CD4-positive, alpha-beta T cell treated with Interleukin-1 beta for 1 hour (primary cell): ENCODE measurements around the gene LOXHD1.

Source experiments
- DNase-seq, 2 donors: peaks; one replicate each; pipeline ENCODE4 v3.0.0-alpha.2; 2020 to 2022

LOXHD1 gene

GRCh38 chr18:46574000-46574742 is 82.8 kb downstream of the LOXHD1 start:
- DNase-seq, result no peak

- no peak for DNase-seq
Measured at GRCh38 chr18:46573156-46573555, 83.9 kb downstream of the LOXHD1 start.

- DNase-seq, result no peak
Measured at GRCh38 chr18:46571756-46572155, 85.3 kb downstream of the LOXHD1 start.

DNA sequence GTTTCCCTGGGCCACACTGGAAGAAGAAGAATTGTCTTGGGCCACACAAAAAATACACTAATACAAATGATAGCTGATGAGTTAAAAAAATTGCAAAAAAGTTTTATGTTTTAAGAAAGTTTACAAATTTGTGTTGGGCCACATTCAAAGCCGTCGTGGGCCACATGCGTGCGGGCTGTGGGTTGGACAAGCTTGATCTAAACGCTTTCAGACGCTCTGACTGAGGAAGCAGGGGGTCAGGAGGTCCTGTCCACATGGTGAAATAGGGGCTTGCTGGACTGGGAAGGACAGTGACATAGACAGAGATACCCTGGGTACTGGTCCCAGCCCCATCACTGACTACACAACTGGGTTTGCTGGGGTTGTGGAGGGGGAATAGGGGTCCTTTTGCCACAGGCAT is 86.4 kb downstream of the LOXHD1 start:
- DNase-seq, result no peak

- DNase-seq, result no peak
Measured at GRCh38 chr18:46570134-46570533, 86.9 kb downstream of the LOXHD1 start.

DNA sequence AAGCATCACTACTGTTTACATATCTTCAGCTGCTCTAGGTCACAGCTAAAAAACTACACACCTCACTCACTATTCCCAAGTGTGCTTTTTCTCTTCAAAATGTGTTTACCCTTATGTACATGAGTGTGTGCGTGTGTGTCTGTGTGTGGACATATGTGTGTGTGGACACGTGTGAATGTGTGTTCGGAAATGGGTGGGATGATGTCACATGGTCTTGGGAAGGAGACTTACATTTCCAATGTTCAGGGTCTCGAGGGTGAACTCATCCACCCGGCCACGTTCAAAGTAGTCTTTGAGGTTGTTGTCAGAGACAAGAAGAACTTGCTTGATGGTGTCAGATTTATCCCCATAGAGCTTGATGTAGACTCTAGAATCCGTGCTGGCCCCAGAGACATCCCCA is 87.8 kb downstream of the LOXHD1 start:
- DNase-seq, result no peak

DNA sequence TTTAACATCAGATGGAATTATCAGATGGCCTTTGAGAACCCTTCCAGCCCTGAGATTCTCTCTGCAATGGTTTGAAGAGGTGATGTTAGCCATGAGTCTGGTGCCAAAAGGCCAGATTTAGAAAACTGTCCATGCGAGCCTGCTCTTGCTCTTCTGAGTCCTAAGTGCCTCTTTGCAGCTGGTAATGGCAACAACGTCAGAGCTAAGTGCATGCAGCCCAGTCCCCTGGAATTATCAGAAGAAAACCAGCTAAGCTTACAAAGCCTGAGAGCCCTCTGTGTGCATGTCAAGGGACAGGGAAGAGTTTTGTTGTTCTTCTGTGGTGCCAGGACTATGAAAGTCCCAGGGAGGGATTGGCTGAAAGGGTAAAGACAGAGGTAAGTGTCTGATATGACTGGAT is 89.8 kb downstream of the LOXHD1 start:
- DNase-seq, result no peak

GRCh38 chr18:46566111-46566510 is 90.9 kb downstream of the LOXHD1 start:
- DNase-seq, result no peak

GRCh38 chr18:46565256-46565655 is 91.8 kb downstream of the LOXHD1 start:
- no peak for DNase-seq

DNA sequence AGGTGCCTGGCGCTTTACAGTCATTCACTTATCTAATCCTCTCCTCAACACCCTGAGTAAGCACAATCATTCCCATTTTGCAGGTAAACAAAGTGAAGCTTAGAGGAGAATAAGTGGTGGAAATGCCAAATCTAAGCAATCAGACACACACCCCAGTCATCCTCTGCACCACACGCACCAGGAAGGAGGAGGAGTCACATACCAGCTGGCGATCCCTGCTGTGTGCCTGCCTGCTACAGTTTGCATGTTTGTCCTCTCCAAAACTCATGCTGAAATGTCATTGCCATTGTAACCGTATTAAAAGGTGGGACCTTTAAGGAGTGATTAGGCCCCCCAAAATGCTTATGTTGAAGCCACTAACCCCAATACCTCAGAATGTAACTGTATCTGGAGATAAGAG is 93.7 kb downstream of the LOXHD1 start:
- no peak for DNase-seq

DNA sequence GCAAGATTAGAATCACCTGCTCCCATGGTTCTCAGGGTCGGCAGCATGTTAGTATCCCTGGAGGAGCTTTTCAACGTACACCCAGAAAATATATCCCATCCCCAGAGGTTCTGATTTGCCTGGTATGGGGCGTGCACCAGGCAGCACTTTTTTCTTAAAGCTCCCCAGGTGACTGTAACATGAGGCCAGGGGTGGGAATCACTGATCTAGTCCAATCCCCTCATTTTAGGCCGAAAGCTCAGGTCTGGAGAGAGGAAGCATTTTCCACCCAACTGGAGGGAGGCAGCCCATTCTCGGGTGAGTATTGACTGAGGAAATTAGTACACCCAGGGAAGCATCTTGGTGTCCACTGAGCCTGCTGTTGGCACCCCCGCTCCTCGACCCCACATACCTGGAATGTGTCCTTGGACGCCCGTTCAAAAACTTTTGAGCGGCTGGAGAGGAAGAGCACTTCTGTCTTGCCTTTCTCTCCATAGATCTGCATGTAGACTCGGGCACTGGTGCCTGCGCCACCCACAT is 94.3 kb downstream of the LOXHD1 start:
- DNase-seq, result no peak

GRCh38 chr18:46560671-46561045 is 96.4 kb downstream of the LOXHD1 start:
- DNase-seq, result no peak

DNA sequence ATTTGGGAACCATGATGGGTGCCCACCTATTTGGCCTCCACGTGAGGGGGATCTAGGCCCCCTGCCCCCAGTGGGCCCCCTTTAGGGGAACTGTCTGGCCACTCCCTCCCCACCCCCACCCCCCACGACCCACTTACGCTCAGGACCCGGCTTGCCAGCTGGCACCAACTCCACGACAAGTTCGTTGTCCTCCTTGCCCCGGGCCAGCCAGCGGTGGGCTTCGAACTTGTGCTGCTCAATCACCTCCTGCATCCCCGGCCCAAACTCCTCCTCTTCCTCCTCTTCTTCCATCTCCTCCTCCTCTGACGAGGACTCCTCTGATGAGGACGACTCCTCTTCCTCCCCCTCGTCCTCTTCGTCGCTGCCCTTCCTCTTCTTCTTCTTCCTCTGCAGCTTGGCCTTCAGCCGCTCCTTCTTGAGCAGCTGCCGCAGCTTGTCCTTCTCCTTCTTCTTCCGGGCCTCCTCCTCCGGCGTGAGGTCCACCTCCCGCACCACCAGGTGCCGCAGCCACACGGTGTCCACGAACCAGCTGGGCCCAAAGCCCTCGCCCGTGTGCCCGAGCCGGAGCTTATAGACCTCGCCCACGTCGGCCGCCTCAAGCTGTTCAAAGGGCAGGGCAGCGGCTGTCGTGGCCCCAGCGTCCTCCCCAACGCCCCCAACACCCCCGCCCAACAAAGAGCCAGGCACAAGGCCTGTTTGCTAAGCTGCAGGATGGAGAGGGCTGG is 96.9 kb downstream of the LOXHD1 start:
- DNase-seq, result no peak

GRCh38 chr18:46559296-46559695 is 97.7 kb downstream of the LOXHD1 start:
- no peak for DNase-seq

- no peak for DNase-seq
Measured at GRCh38 chr18:46556590-46557206, 100.3 kb downstream of the LOXHD1 start.

DNA sequence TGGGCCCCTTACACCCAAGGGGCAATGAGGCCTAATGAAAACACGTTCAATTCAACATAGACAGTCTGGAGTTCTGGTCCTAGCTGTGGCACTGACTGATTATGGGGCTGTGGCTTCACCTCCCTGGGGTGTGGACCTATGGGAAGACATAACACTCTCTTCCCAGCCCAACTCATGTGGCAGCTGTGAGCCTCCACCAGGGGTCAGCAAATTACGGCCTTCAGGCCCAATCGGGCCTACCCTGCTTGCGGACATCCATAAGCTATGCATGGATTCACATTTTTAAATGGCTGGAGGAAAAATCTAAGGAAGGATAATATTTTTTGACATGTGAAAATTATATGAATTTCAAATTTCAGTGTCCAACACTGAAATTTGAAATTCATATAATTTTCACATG is 101.3 kb downstream of the LOXHD1 start:
- peak in 1 of 2 donors; percentile 6 for DNase-seq

- DNase-seq, result no peak
Measured at GRCh38 chr18:46555213-46555612, 101.8 kb downstream of the LOXHD1 start.

DNA sequence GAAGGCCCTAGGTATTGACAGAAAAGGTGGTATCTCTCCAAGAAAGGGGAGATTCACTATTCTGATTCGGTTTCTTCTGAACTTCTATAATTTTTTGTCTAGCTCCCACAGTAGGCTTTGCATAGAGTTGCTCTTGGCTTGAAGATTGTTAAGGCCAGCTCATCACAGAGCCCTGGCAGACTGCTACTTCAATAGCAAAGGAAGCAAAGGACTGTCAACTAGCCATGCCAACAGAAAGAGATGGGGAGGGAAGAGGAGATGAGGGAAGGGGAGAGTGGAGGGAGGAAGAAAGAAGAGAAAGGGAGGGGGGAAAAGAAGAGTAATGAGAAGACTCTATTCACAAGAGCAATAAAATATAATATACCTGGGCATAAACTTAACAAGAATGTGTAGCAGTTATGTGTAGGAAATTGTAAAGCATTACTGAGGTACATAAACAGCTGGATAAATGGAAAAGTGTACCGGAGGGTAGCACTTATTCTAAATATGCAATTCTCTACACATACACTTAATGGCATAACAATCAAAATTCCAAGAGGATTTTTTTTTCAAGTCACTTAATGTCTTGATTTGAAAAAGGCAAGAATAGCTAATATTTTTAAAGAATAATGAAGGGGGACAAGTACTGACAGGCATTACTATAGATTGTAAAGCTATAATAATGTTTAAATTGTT is 102.5 kb downstream of the LOXHD1 start:
- DNase-seq, result no peak

- DNase-seq, result no peak
Measured at GRCh38 chr18:46550609-46551008, 106.4 kb downstream of the LOXHD1 start.

- no peak for DNase-seq
Measured at GRCh38 chr18:46547520-46547919, 109.5 kb downstream of the LOXHD1 start.

- no peak for DNase-seq
Measured at GRCh38 chr18:46546111-46546640, 110.8 kb downstream of the LOXHD1 start.

- DNase-seq, result no peak
Measured at GRCh38 chr18:46542545-46542944, 114.5 kb downstream of the LOXHD1 start.

- DNase-seq, result no peak
Measured at GRCh38 chr18:46541626-46542189, 115.3 kb downstream of the LOXHD1 start.
